ENCODE measurements around the gene CLMN. TPM values are rescaled to one million over a fixed set of nuclear protein-coding genes. Genes with fewer than 3 reads are reported as not detected.

The CLMN gene
- total RNA-seq, 2 experiments from 2014 or later: 0.27 to 0.67 TPM

GRCh38 chr14:95237958-95238340 lies 81.8 kb downstream of the CLMN start:
- intact Hi-C loops (cut with DNase I, micrococcal nuclease): no loop called here
- ChIA-PET POLR2A (no interaction called here), CTCF (no interaction called here)
- H3K4me1 Mint-ChIP-seq (ENCODE audit: low read depth): no peaks in the 10 kb centered on the region
- no peak overlapping the region for H3K4me3 Mint-ChIP-seq
- TF ChIP-seq CTCF (IDR thresholded peaks at IDR 0.05): no peak
- no peak overlapping the region for H3K27ac Mint-ChIP-seq
- Histone ChIP-seq H3K4me3 (ENCODE audit: low read length) (no peak overlapping the region), H3K9me3 (ENCODE audit: control insufficient read depth in 1 of 2, insufficient read depth in 1 of 2, low read length in 2 of 2) (peaks cover 0 to 4% of the 10 kb centered on the region in 2 experiments), H3K36me3 (ENCODE audit: insufficient read depth, low read length) (no peaks in the 10 kb centered on the region), H3K27ac (ENCODE audit: low read depth in 1 of 2, low read length in 2 of 2) (no peak overlapping the region), H3K27me3 (ENCODE audit: control insufficient read depth in 1 of 2, insufficient read depth in 2 of 2, low read length in 2 of 2) (peaks cover 0 to 2% of the 10 kb centered on the region in 2 experiments), H3K4me1 (ENCODE audit: insufficient read depth, low read length) (no peaks in the 10 kb centered on the region)
- DNase-seq: no peak
- H3K27me3 Mint-ChIP-seq: no peaks in the 10 kb centered on the region
- H3K9me3 Mint-ChIP-seq: no peaks in the 10 kb centered on the region
- ATAC-seq (ENCODE audit: poor library complexity): no peak
- no peaks in the 10 kb centered on the region for H3K36me3 Mint-ChIP-seq (ENCODE audit: low read depth)

DNA sequence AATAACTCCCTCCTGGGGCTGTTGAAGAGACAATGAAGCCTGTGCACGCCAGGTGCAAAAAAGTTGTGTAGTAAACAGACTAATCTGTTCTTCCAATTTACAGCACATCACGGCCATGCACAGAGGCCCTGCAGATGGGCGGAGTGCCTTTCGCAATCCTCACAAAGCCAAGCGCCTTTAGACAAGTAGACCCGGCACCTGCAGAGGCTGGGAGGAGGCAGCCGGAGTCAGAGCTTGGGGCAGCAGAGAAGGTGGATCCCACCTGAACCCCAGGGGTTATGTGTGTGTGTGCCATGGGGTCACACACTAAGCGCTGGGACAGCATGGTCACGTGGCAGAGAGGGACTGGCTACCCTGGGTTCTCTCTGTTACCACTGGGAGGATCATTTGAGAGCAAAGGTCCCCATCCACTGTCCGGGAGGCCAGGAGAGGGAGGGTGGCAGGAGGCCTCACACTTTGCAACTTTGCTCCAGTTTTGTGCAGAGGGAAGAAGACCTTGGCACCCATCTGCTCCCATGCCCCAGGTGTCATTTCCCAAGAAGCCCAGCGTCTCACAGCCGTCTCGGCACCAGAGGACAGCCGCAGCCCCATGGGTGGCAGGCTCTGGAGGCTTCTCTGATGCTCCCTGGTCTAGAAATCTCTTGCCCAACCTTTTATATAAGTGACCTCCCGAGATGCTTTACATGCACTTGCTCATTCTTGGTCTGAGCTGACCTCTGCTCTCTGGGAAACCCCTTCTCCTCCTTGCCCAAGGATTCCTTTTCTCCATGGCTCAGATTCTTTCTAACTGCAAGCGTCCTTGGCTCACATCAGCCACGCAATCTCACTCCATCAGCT lies 82.4 kb downstream of the CLMN start:
- H3K36me3 Mint-ChIP-seq (ENCODE audit: low read depth): no peaks in the 10 kb centered on the region
- H3K27me3 Mint-ChIP-seq: peaks cover 1% of the 10 kb centered on the region
- no peak overlapping the region for H3K27ac ChIP-seq (ENCODE audit: low read depth in 1 of 2, low read length in 2 of 2)
- peaks cover 0 to 2% of the 10 kb centered on the region in 2 experiments for H3K27me3 ChIP-seq (ENCODE audit: control insufficient read depth in 1 of 2, insufficient read depth in 2 of 2, low read length in 2 of 2)
- intact Hi-C loops (cut with DNase I, micrococcal nuclease): no loop called here
- no peaks in the 10 kb centered on the region for H3K4me1 ChIP-seq (ENCODE audit: insufficient read depth, low read length)
- H3K4me3 ChIP-seq (ENCODE audit: low read length): no peak overlapping the region
- no peak for ATAC-seq (ENCODE audit: poor library complexity)
- H3K9me3 ChIP-seq (ENCODE audit: control insufficient read depth in 1 of 2, insufficient read depth in 1 of 2, low read length in 2 of 2): peaks cover 0 to 4% of the 10 kb centered on the region in 2 experiments
- ChIA-PET POLR2A (no interaction called here), CTCF (no interaction called here)
- H3K27ac Mint-ChIP-seq: no peak overlapping the region
- TF ChIP-seq CTCF (IDR thresholded peaks at IDR 0.05): no peak
- H3K4me1 Mint-ChIP-seq (ENCODE audit: low read depth): no peaks in the 10 kb centered on the region
- DNase-seq: no peak
- H3K4me3 Mint-ChIP-seq: no peak overlapping the region
- no peaks in the 10 kb centered on the region for H3K9me3 Mint-ChIP-seq
- no peaks in the 10 kb centered on the region for H3K36me3 ChIP-seq (ENCODE audit: insufficient read depth, low read length)

DNA sequence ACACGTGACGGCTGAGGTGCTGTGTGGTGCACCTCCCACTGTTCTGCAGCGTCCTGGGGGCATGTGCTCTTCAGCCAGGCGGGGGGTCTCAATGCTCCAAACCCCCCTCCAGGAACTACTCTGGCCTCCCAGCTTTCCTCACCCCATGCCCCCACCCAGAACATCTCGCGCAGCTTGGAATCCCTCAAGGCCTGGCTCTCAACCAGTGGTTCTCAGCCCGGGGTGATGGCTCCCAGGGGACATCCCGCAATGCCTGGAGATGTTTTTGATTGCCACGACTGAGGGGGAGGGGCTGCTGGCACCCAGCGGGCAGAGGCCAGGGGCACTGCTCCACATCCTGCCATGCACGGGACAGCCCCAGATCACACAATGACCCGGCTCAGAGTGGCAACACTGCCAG lies 83.5 kb downstream of the CLMN start:
- no peak overlapping the region for H3K27ac ChIP-seq (ENCODE audit: low read depth in 1 of 2, low read length in 2 of 2)
- Mint-ChIP-seq H3K27me3 (peaks cover 5% of the 10 kb centered on the region), H3K4me1 (ENCODE audit: low read depth) (no peaks in the 10 kb centered on the region), H3K27ac (no peak overlapping the region), H3K36me3 (ENCODE audit: low read depth) (no peaks in the 10 kb centered on the region), H3K4me3 (no peak overlapping the region), H3K9me3 (no peaks in the 10 kb centered on the region)
- ChIA-PET POLR2A (no interaction called here), CTCF (no interaction called here)
- H3K9me3 ChIP-seq (ENCODE audit: control insufficient read depth in 1 of 2, insufficient read depth in 1 of 2, low read length in 2 of 2): peaks cover 0 to 4% of the 10 kb centered on the region in 2 experiments
- H3K36me3 ChIP-seq (ENCODE audit: insufficient read depth, low read length): no peaks in the 10 kb centered on the region
- no peak for TF ChIP-seq CTCF (IDR thresholded peaks at IDR 0.05)
- peaks cover 0 to 2% of the 10 kb centered on the region in 2 experiments for H3K27me3 ChIP-seq (ENCODE audit: control insufficient read depth in 1 of 2, insufficient read depth in 2 of 2, low read length in 2 of 2)
- DNase-seq: no peak
- no peak overlapping the region for H3K4me3 ChIP-seq (ENCODE audit: low read length)
- intact Hi-C loops (cut with DNase I, micrococcal nuclease): no loop called here
- ATAC-seq (ENCODE audit: poor library complexity): no peak
- no peaks in the 10 kb centered on the region for H3K4me1 ChIP-seq (ENCODE audit: insufficient read depth, low read length)
